Measurements from ENCODE around the gene PLEKHA6.

DNA sequence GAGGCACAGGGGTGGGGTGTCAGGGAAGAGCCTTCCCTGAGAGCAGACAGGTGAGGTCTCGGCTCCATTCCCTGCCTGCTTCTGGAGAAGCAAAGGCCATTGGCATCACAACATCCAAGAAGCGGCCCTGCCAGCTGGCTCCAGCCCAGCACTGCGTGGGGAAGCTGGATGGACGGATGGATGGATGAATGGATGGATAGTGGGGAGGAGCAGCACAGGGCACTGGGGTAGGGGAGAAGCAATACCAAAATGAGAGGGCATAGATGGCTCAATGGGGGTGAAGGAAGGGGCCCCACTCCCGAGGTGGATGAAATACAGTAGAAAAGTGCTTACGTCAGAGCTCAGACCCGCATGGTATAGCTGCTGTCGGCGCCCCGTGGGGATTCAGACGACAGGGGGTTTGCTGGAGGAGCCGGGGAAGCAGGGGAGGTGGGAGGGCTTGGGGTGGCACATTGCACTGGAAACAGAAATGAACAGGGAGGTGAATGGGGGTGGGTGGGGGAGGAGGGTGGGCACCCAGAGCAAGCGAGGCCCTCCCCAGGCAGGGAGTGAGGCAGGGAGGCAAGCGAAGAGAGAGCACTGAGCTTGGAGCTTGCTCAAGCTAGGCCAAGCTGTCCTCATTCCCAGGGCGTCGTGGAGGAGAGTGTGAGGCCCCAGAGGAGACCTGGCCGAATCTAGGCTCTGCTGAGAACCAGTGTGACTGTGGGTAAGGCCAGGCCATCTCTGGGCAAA, 136.4 kb downstream of the PLEKHA6 start:
- TF ChIP-seq, protein P1, sequence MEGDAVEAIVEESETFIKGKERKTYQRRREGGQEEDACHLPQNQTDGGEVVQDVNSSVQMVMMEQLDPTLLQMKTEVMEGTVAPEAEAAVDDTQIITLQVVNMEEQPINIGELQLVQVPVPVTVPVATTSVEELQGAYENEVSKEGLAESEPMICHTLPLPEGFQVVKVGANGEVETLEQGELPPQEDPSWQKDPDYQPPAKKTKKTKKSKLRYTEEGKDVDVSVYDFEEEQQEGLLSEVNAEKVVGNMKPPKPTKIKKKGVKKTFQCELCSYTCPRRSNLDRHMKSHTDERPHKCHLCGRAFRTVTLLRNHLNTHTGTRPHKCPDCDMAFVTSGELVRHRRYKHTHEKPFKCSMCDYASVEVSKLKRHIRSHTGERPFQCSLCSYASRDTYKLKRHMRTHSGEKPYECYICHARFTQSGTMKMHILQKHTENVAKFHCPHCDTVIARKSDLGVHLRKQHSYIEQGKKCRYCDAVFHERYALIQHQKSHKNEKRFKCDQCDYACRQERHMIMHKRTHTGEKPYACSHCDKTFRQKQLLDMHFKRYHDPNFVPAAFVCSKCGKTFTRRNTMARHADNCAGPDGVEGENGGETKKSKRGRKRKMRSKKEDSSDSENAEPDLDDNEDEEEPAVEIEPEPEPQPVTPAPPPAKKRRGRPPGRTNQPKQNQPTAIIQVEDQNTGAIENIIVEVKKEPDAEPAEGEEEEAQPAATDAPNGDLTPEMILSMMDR (IDR thresholded peaks at IDR 0.05): no peak
- no peak for TF ChIP-seq POLR2A (IDR thresholded peaks at IDR 0.05)
